GM23338 (cell line): ENCODE measurements around the gene SYNE1. TPM values are rescaled to one million over a fixed set of nuclear protein-coding genes. Genes with fewer than 3 reads are reported as not detected.

ENCODE experiments used
- ATAC-seq: fragments of 200-7000 bp; cut with Tn5 transposase; 3 replicates; pipeline ENCODE4 v1.9.1; 2020
- DNase-seq: peaks from one replicate; pipeline ENCODE4 v3.0.0-alpha.2; 2015; ENCODE audit warnings: low spot score
- H2AFZ ChIP-seq: fragments of 200-600 bp; sonication (generic); 2 replicates; pipeline ENCODE4 v1.8.0; 2016; ENCODE audit warnings: antibody characterized with exemption, mild to moderate bottlenecking, moderate library complexity
- H3F3A ChIP-seq: fragments of 200-600 bp; sonication (generic); replicated peaks from 2 replicates; pipeline ENCODE4 v1.8.0; 2017; ENCODE audit warnings: antibody characterized with exemption, mixed run types, low read depth
- H3K27ac ChIP-seq: fragments of 200-600 bp; sonication (generic); 2 replicates; pipeline ENCODE4 v1.6.1; 2016; ENCODE audit warnings: low read depth
- H3K27me3 ChIP-seq: fragments of 200-600 bp; sonication (generic); 2 replicates; pipeline ENCODE4 v1.8.0; 2016; ENCODE audit warnings: mild to moderate bottlenecking, mixed run types, moderate library complexity; ENCODE audit not compliant: insufficient read depth
- H3K36me3 ChIP-seq: fragments of 200-600 bp; sonication (generic); 2 replicates; pipeline ENCODE4 v1.8.0; 2016; ENCODE audit warnings: mild to moderate bottlenecking; ENCODE audit not compliant: insufficient read depth
- H3K4me1 ChIP-seq: fragments of 200-600 bp; sonication (generic); 2 replicates; pipeline ENCODE4 v1.8.0; 2016; ENCODE audit warnings: mild to moderate bottlenecking, moderate library complexity; ENCODE audit not compliant: insufficient read depth
- H3K4me2 ChIP-seq: fragments of 200-600 bp; sonication (generic); 2 replicates; pipeline ENCODE4 v1.7.1; 2017; ENCODE audit warnings: mixed run types
- H3K4me3 ChIP-seq: fragments of 200-600 bp; sonication (generic); 2 replicates; pipeline ENCODE4 v1.6.1; 2016; ENCODE audit warnings: mixed run types
- H3K79me2 ChIP-seq: fragments of 200-600 bp; sonication (generic); replicated peaks from 2 replicates; pipeline ENCODE4 v1.8.0; 2017; ENCODE audit warnings: mild to moderate bottlenecking; ENCODE audit not compliant: insufficient read depth
- H3K9me2 ChIP-seq: fragments of 200-600 bp; sonication (generic); 2 replicates; pipeline ENCODE4 v1.8.0; 2017; ENCODE audit not compliant: insufficient read depth
- H4K20me1 ChIP-seq: fragments of 200-600 bp; sonication (generic); replicated peaks from 2 replicates; pipeline ENCODE4 v1.8.0; 2017; ENCODE audit warnings: mild to moderate bottlenecking; ENCODE audit not compliant: insufficient read depth
- H3K27ac Mint-ChIP-seq: 2 replicates; pipeline ENCODE4 v1.8.0; 2020; ENCODE audit warnings: inconsistent platforms, mild to moderate bottlenecking, moderate library complexity, mixed read lengths
- H3K27me3 Mint-ChIP-seq: 3 replicates; pipeline ENCODE4 v1.8.0; 2022; ENCODE audit warnings: low read depth, mild to moderate bottlenecking, moderate library complexity, mixed read lengths, inconsistent platforms; ENCODE audit not compliant: insufficient read depth, poor library complexity
- H3K36me3 Mint-ChIP-seq: 3 replicates; pipeline ENCODE4 v1.8.0; 2021; ENCODE audit warnings: low read depth, mild to moderate bottlenecking, inconsistent platforms, moderate library complexity, mixed read lengths
- H3K4me1 Mint-ChIP-seq: 3 replicates; pipeline ENCODE4 v1.8.0; 2020; ENCODE audit warnings: mild to moderate bottlenecking, inconsistent platforms, mixed read lengths
- H3K4me3 Mint-ChIP-seq: 3 replicates; pipeline ENCODE4 v1.8.0; 2021; ENCODE audit warnings: moderate library complexity, mild to moderate bottlenecking, inconsistent platforms, mixed read lengths
- H3K9me3 Mint-ChIP-seq: 3 replicates; pipeline ENCODE4 v1.8.0; 2020; ENCODE audit warnings: moderate library complexity, mild to moderate bottlenecking, inconsistent platforms, mixed read lengths
- CREB1 ChIP-seq: fragments of 250-450 bp; sonication (Bioruptor Pico); IDR thresholded peaks from 2 replicates; pipeline ENCODE4 v1.5.0; 2020; ENCODE audit warnings: low read depth, mild to moderate bottlenecking, moderate library complexity
- CTCF ChIP-seq, 2 experiments: fragments of 200-600 bp in 1 of 2; sonication (generic) in 1 of 2; conservative IDR thresholded peaks; 2 replicates each; pipeline versions ENCODE4 v1.5.1 to v1.6.1; 2016 to 2017; ENCODE audit warnings: antibody characterized with exemption in 2 of 2, low read depth in 2 of 2, mild to moderate bottlenecking in 2 of 2, moderate library complexity in 1 of 2
- EZH2 ChIP-seq: fragments of 200-600 bp; sonication (generic); IDR thresholded peaks from one replicate; pipeline ENCODE4 v1.8.0; 2017; ENCODE audit warnings: antibody characterized with exemption, mild to moderate bottlenecking, low read depth; ENCODE audit not compliant: unreplicated experiment
- EZH2phosphoT487 ChIP-seq: fragments of 200-600 bp; sonication (generic); IDR thresholded peaks from one replicate; pipeline ENCODE4 v1.8.1; 2018; ENCODE audit warnings: antibody characterized with exemption; ENCODE audit not compliant: unreplicated experiment
- JUNB ChIP-seq: IDR thresholded peaks from one replicate; pipeline ENCODE4 v1.6.1; 2016; ENCODE audit warnings: antibody characterized with exemption; ENCODE audit not compliant: unreplicated experiment
- NANOG ChIP-seq: IDR thresholded peaks from 2 replicates; pipeline ENCODE4 v1.6.1; 2016; ENCODE audit warnings: antibody characterized with exemption, borderline replicate concordance
- POLR2AphosphoS5 ChIP-seq: IDR thresholded peaks from 2 replicates; pipeline ENCODE4 v1.6.1; 2016; ENCODE audit warnings: antibody characterized with exemption, low read depth
- REST ChIP-seq: IDR thresholded peaks from one replicate; pipeline ENCODE4 v1.6.1; 2018; ENCODE audit warnings: antibody characterized with exemption; ENCODE audit not compliant: unreplicated experiment
- STAT1 ChIP-seq: IDR thresholded peaks from one replicate; pipeline ENCODE4 v1.6.1; 2016; ENCODE audit warnings: antibody characterized with exemption; ENCODE audit not compliant: unreplicated experiment
- ZNF114 ChIP-seq: fragments of 250-450 bp; sonication (Bioruptor Pico); IDR thresholded peaks from 2 replicates; pipeline ENCODE4 v1.5.0; 2020; ENCODE audit warnings: mild to moderate bottlenecking, moderate library complexity
- ZNF331 ChIP-seq: fragments of 250-450 bp; sonication (Bioruptor Pico); IDR thresholded peaks from 2 replicates; pipeline ENCODE4 v1.5.0; 2020; ENCODE audit warnings: low read depth, mild to moderate bottlenecking, moderate library complexity
- polyA plus RNA-seq: library from polyadenylated mRNA; unstranded; fragments of >200 nt; fragmentation: Nextera tagmentation; extraction: Ambion mirVana; gene quantifications from 2 replicates; pipeline ENCODE4 v1.2.1, GENCODE V29; 2016
- total RNA-seq: library from RNA; depleted of rRNA; stranded (reverse); fragments of >200 nt; shearing (Covaris generic); gene quantifications from 2 replicates; pipeline ENCODE4 v1.2.3, GENCODE V29; 2014
- TF ChIP-seq, protein P1 (sequence below): IDR thresholded peaks from 2 replicates; pipeline ENCODE4 v1.6.1; 2016; ENCODE audit warnings: antibody characterized with exemption
- TF ChIP-seq, protein P2 (sequence below): fragments of 250-450 bp; sonication (Bioruptor Pico); IDR thresholded peaks from 2 replicates; pipeline ENCODE4 v1.5.0; 2020; ENCODE audit warnings: mild to moderate bottlenecking, moderate library complexity

SYNE1 gene
- total and polyA plus RNA-seq, 2 experiments from 2014 or later, result 3.9 to 13.6 TPM

DNA sequence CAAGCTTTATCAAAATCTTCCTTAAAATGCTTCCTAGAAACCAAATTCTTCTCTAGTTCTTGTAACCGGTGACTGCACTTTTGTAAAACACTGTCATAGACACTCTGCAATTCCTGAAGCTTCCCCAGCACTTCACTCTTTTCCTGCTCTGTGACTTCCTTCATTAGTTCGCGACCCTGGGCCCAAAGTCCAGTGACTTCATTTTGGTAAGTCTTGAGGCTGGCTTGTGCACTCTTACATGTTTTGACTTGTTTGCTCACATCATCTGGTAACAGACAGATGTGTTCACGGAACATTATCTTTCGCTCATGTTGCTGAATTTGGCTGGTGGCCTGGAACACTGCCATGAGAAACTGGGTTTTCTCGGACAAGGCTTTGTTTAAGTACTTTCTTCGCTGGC is 306.2 kb downstream of the SYNE1 start:
- H3K4me1 Mint-ChIP-seq, result no peaks in the 10 kb centered on the region
- H3K36me3 ChIP-seq, result no peaks in the 10 kb centered on the region
- no peaks in the 10 kb centered on the region for H3K9me3 Mint-ChIP-seq
- no peaks in the 10 kb centered on the region for H3K79me2 ChIP-seq
- TF ChIP-seq, protein P1, sequence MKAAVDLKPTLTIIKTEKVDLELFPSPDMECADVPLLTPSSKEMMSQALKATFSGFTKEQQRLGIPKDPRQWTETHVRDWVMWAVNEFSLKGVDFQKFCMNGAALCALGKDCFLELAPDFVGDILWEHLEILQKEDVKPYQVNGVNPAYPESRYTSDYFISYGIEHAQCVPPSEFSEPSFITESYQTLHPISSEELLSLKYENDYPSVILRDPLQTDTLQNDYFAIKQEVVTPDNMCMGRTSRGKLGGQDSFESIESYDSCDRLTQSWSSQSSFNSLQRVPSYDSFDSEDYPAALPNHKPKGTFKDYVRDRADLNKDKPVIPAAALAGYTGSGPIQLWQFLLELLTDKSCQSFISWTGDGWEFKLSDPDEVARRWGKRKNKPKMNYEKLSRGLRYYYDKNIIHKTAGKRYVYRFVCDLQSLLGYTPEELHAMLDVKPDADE, result no peak
- TF ChIP-seq POLR2AphosphoS5 (no peak), STAT1 (no peak), NANOG (no peak), CREB1 (CRISPR knock-in tag) (no peak), REST (no peak), EZH2 (no peak), JUNB (no peak), CTCF (conservative IDR thresholded peaks at IDR 0.05; ENCODE audit: low read depth in 2 of 2) (no peak), ZNF331 (CRISPR knock-in tag) (no peak), EZH2phosphoT487 (no peak), ZNF114 (CRISPR knock-in tag) (no peak)
- TF ChIP-seq, protein P2, sequence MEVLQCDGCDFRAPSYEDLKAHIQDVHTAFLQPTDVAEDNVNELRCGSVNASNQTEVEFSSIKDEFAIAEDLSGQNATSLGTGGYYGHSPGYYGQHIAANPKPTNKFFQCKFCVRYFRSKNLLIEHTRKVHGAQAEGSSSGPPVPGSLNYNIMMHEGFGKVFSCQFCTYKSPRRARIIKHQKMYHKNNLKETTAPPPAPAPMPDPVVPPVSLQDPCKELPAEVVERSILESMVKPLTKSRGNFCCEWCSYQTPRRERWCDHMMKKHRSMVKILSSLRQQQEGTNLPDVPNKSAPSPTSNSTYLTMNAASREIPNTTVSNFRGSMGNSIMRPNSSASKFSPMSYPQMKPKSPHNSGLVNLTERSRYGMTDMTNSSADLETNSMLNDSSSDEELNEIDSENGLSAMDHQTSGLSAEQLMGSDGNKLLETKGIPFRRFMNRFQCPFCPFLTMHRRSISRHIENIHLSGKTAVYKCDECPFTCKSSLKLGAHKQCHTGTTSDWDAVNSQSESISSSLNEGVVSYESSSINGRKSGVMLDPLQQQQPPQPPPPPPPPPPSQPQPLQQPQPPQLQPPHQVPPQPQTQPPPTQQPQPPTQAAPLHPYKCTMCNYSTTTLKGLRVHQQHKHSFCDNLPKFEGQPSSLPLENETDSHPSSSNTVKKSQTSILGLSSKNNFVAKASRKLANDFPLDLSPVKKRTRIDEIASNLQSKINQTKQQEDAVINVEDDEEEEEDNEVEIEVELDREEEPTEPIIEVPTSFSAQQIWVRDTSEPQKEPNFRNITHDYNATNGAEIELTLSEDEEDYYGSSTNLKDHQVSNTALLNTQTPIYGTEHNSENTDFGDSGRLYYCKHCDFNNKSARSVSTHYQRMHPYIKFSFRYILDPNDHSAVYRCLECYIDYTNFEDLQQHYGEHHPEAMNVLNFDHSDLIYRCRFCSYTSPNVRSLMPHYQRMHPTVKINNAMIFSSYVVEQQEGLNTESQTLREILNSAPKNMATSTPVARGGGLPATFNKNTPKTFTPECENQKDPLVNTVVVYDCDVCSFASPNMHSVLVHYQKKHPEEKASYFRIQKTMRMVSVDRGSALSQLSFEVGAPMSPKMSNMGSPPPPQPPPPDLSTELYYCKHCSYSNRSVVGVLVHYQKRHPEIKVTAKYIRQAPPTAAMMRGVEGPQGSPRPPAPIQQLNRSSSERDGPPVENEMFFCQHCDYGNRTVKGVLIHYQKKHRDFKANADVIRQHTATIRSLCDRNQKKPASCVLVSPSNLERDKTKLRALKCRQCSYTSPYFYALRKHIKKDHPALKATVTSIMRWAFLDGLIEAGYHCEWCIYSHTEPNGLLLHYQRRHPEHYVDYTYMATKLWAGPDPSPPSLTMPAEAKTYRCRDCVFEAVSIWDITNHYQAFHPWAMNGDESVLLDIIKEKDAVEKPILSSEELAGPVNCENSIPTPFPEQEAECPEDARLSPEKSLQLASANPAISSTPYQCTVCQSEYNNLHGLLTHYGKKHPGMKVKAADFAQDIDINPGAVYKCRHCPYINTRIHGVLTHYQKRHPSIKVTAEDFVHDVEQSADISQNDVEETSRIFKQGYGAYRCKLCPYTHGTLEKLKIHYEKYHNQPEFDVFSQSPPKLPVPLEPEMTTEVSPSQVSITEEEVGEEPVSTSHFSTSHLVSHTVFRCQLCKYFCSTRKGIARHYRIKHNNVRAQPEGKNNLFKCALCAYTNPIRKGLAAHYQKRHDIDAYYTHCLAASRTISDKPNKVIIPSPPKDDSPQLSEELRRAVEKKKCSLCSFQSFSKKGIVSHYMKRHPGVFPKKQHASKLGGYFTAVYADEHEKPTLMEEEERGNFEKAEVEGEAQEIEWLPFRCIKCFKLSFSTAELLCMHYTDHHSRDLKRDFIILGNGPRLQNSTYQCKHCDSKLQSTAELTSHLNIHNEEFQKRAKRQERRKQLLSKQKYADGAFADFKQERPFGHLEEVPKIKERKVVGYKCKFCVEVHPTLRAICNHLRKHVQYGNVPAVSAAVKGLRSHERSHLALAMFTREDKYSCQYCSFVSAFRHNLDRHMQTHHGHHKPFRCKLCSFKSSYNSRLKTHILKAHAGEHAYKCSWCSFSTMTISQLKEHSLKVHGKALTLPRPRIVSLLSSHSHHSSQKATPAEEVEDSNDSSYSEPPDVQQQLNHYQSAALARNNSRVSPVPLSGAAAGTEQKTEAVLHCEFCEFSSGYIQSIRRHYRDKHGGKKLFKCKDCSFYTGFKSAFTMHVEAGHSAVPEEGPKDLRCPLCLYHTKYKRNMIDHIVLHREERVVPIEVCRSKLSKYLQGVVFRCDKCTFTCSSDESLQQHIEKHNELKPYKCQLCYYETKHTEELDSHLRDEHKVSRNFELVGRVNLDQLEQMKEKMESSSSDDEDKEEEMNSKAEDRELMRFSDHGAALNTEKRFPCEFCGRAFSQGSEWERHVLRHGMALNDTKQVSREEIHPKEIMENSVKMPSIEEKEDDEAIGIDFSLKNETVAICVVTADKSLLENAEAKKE (CRISPR knock-in tag), result no peak
- no peaks in the 10 kb centered on the region for H3K27me3 ChIP-seq
- H3K4me3 Mint-ChIP-seq, result no peak overlapping the region
- no peak overlapping the region for H3K4me2 ChIP-seq
- DNase-seq, result no peak
- no peak for ATAC-seq
- H3F3A ChIP-seq, result no peaks in the 10 kb centered on the region
- no peak overlapping the region for H3K27ac ChIP-seq
- no peak overlapping the region for H3K4me3 ChIP-seq
- no peaks in the 10 kb centered on the region for H3K4me1 ChIP-seq
- H3K36me3 Mint-ChIP-seq, result no peaks in the 10 kb centered on the region
- H2AFZ ChIP-seq, result no peak overlapping the region
- no peak overlapping the region for H3K27ac Mint-ChIP-seq
- no peaks in the 10 kb centered on the region for H4K20me1 ChIP-seq
- H3K9me2 ChIP-seq, result 0 out of 2 replicates have a peak, but pooled peaks cover 3% of the 10 kb centered on the region
- no peaks in the 10 kb centered on the region for H3K27me3 Mint-ChIP-seq
